GM19328 (cell line): ENCODE measurements around the gene ADARB2.

ENCODE experiments used
- ATAC-seq: cut with Tn5 transposase; IDR thresholded peaks from one replicate; pipeline ENCODE4 v1.9.1; 2021; ENCODE audit warnings: mild to moderate bottlenecking, moderate library complexity; ENCODE audit not compliant: unreplicated experiment

The ADARB2 gene

GRCh38 chr10:1664333-1664964 lies 72.9 kb downstream of the ADARB2 start:
- ATAC-seq, result no peak

GRCh38 chr10:1663226-1663625 lies 74.1 kb downstream of the ADARB2 start:
- ATAC-seq, result no peak

- ATAC-seq, result peak; percentile 41
Observed at GRCh38 chr10:1662438-1663025, 74.8 kb downstream of the ADARB2 start.

GRCh38 chr10:1661859-1662437 lies 75.4 kb downstream of the ADARB2 start:
- peak; percentile 66 for ATAC-seq

- peak; percentile 12 for ATAC-seq
Observed at GRCh38 chr10:1661416-1661815, 75.9 kb downstream of the ADARB2 start.

GRCh38 chr10:1660815-1661214 lies 76.5 kb downstream of the ADARB2 start:
- ATAC-seq, result no peak

GRCh38 chr10:1660386-1660785 lies 76.9 kb downstream of the ADARB2 start:
- no peak for ATAC-seq

- no peak for ATAC-seq
Observed at GRCh38 chr10:1659221-1659791, 78.0 kb downstream of the ADARB2 start.

- no peak for ATAC-seq
Observed at GRCh38 chr10:1658658-1659057, 78.7 kb downstream of the ADARB2 start.

- no peak for ATAC-seq
Observed at GRCh38 chr10:1657479-1657878, 79.8 kb downstream of the ADARB2 start.

GRCh38 chr10:1655367-1655766 lies 82.0 kb downstream of the ADARB2 start:
- no peak for ATAC-seq

- ATAC-seq, result no peak
Observed at GRCh38 chr10:1654811-1655356, 82.4 kb downstream of the ADARB2 start.

GRCh38 chr10:1654247-1654646 lies 83.1 kb downstream of the ADARB2 start:
- no peak for ATAC-seq

- ATAC-seq, result no peak
Observed at GRCh38 chr10:1653321-1653720, 84.0 kb downstream of the ADARB2 start.

- no peak for ATAC-seq
Observed at GRCh38 chr10:1652151-1652550, 85.2 kb downstream of the ADARB2 start.

- ATAC-seq, result no peak
Observed at GRCh38 chr10:1651270-1651966, 85.9 kb downstream of the ADARB2 start.

GRCh38 chr10:1650542-1651269 lies 86.6 kb downstream of the ADARB2 start:
- ATAC-seq, result no peak

GRCh38 chr10:1648648-1649047 lies 88.7 kb downstream of the ADARB2 start:
- peak; percentile 79 for ATAC-seq

- no peak for ATAC-seq
Observed at GRCh38 chr10:1646332-1646731, 91.0 kb downstream of the ADARB2 start.

- ATAC-seq, result no peak
Observed at GRCh38 chr10:1645896-1646295, 91.4 kb downstream of the ADARB2 start.
